HG03575 (cell line): ENCODE results near the gene UBAP2L.
"Not testable (repeated sequence)": the region's sequence is repeated elsewhere in the genome, so short reads cannot be mapped to it uniquely, and the experiment has no call there.

Experiments used
- ATAC-seq: cut with Tn5 transposase; IDR thresholded peaks from one replicate; pipeline ENCODE4 v1.9.1; 2021; ENCODE audit not compliant: unreplicated experiment, insufficient number of reproducible peaks, low FRiP score; ENCODE audit errors: extremely low read depth

Gene UBAP2L

DNA sequence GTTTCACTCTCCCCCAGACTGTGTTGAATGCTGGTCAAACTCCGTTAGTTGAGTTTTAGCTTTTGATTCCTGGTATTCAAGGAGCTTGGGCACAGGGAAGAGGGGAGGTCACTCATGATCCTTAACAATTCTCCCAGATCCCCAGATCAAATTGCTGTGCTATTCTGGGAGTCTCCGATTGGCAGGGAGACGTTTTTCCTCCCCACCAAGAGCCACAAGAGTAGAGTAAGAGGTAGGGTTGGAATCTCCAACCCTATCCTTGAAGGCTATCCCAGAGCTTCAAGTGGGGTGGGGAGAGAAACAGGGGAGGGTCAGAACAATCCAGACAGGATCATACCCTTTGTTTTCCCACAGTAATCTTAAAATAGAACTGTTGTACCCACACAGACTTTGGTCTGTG is 28.3 kb upstream of the UBAP2L start:
- ATAC-seq, result no peak

DNA sequence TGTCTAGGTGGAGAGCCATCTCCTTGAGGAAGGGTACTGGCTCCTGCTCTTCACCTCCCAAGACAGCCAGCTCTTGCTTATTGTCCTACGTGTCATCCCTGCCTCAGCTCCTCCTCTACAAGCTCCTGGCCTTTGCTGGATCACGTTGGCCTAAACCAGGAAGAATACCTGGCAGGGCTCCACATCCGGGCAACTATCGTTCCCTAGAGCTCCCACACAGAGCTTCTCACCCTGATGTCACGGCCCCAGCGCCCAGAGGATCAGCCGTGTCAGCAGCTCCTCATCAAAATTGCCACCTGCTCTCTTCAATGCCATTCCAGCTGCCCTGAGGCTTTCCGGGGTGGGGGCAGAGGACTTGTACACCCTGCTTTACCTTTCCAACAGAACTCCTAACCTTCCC is 26.9 kb upstream of the UBAP2L start:
- ATAC-seq, result no peak

GRCh38 chr1:154198756-154199562 is 21.8 kb upstream of the UBAP2L start:
- ATAC-seq, result no peak

- ATAC-seq, result no peak
These were observed 21.2 kb upstream of the UBAP2L start for GRCh38 chr1:154199563-154199879.

GRCh38 chr1:154205778-154206177 is 15.0 kb upstream of the UBAP2L start:
- not testable (repeated sequence) for ATAC-seq

DNA sequence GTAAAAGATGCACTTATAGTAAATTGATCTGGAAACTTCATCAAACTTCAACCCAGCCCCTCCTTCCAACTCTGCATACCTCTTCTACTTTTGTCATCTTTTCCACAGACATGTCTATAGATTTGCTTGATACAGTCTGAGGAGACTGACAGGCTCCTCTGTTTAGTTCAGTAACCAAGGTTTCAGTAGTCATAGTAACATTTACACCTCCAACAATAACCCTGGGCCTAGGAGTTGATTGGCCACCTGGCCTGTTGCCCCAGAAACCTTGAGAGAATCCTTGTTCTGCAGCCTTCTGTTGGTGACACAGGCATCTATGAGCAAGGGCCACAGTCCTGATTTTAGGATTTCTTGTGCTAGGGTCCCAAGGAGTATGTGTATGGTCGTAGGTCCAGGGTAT is 14.6 kb upstream of the UBAP2L start, which contains the start of gene CFAP141:
TSS of gene CFAP141 (minus strand) at position 138 of the 400 bp plus-strand sequence. CDS start at position 112, 26 bp downstream.
- ATAC-seq, result no peak

DNA sequence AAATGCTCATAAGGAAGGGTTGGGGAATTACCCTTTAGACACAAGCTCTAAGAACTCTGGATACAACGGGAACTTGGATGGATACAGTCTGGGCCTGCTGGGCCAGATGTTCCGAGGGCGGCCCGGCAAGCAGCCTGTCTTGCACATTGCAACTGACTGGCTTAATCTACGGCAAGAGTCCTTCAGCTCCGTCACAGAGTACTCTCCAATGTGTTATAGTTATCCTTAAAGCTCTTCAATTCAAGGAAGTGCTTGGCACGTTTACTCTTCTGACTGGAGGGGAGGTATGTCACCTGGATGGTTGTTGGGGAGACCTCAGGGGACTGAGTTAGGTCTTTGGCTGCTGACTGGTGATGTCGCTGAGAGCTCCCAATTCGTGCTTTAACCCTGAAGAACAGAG is 13.5 kb upstream of the UBAP2L start:
- ATAC-seq, result no peak

GRCh38 chr1:154208677-154209388 is 11.9 kb upstream of the UBAP2L start:
- ATAC-seq, result no peak

- ATAC-seq, result no peak
These were observed 8.7 kb upstream of the UBAP2L start for GRCh38 chr1:154212083-154212482.

GRCh38 chr1:154213274-154213673 is 7.5 kb upstream of the UBAP2L start:
- ATAC-seq, result no peak

GRCh38 chr1:154218545-154218944 is 2.2 kb upstream of the UBAP2L start:
- no peak for ATAC-seq

- no peak for ATAC-seq
These were observed 1.2 kb upstream of the UBAP2L start for GRCh38 chr1:154219541-154219940.

- no peak for ATAC-seq
These were observed 169 bp downstream of the UBAP2L start for GRCh38 chr1:154220970-154221277.

DNA sequence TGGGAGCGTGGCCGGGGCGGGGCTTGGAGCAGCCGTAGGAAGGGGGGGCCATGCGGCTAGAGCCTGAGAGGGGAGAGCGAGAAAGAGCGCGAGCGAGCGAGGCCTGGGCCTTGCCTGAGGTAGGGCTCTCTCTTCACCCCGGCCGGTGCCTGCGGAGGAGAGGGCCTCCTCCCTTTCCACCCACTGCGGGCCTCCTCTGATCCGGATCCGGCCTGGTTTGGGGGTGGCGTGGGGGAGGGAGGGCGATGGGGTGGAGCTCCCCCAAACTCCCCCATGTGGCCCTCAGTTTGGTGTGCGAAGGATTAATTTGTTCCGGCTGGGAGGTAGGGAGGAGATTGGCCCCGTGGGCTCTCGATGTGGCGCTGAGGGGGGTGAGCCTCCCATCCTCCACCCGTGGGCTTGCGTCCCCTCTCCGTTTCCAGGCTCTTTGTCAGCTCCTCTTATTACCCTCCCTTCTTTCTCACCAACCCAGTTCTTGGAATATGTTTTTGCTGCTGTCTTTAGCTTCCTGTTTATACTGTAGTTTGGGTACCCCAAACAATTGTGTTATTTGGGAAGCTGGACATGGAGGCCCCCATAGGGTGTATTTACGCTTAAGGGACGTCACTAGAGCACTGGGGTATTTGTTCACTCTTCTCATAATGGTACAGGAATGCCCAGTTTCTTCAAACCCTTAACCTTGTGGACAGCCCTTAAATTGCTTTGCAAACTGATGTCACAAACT is 685 bp downstream of the UBAP2L start:
- no peak for ATAC-seq

DNA sequence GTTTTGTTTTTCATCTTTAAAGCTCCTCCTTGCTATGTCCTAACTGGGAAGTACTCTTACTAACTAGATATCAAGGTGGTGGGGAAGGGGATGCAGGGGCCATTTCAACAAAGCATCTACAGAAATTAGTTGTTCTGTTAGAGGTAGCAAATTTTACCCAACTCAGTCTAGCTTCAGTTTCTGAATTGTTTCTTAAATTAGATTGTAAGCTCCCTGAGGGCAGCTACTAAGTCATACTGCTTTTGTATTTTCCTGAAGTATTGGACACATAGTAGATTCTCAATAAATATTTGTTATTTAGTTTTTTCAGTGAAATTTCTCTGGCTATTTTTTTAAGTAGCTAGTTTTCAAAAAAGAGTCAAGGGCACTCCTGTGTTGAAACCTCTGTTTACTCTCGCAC is 1.8 kb downstream of the UBAP2L start:
- ATAC-seq, result no peak

DNA sequence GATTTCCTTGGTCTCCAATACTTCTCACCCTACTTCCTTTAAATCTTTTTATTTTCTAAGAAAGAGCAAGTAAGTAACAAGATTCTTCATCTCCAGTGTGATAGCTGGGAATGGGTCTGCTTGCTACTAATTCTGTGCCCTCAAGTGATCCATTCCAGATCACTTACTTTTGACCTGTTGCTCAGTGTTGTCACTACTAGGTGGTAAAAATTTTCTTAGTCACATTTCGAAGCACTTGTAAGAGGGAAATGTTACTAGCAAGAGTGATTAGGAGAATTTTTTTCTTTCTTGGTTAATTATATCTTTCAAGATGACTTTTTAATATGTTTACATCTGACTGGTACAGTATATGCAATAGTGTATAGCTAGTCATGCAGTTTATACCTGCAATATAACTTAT is 2.2 kb downstream of the UBAP2L start:
- no peak for ATAC-seq

DNA sequence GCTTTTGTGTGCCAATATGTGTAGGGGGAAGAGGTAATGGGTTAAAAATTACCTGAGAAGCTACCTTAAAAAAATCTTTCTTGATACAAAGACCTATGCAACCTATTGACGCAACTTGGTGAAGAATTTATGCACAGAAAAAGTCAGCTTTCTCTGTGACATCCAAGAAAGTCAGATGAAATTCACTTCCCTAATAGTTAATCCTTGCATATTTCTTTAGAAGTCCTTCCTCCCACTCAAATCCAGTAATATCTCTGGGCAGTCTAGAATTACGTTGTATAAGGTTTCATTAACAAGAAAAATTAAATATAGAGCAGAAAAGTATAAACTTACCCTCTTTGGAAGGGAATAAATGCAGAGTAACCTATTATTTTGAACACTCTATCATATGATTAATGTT is 2.9 kb downstream of the UBAP2L start:
- ATAC-seq, result no peak

GRCh38 chr1:154225370-154225769 is 4.6 kb downstream of the UBAP2L start:
- ATAC-seq, result no peak

GRCh38 chr1:154231112-154231511 is 10.4 kb downstream of the UBAP2L start:
- ATAC-seq, result not testable (repeated sequence)

DNA sequence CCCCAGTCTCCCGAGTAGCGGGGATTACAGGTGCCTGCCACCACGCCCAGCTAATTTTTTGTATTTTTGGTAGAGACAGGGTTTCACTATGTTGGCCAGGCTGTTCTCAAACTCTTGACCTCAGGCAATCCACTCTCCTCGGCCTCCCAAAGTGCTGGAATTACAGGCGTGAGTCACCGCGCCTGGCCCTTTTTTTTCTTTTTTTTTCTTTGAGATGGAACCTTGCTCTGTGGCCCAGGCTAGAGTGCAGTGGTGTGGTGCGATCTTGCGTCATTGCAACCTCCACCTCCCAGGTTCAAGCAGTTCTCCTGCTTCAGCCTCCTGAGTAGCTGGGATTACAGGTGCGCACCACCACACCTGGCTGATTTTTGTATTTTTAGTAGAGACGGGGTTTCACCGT is 12.4 kb downstream of the UBAP2L start:
- ATAC-seq, result not testable (repeated sequence)
